ENCODE results near the gene IQCH. TPM values are rescaled to one million over a fixed set of nuclear protein-coding genes. Genes with fewer than 3 reads are reported as not detected.

The IQCH gene
- total and polyA plus RNA-seq, 2 experiments from 2014 or later: 1.7 to 4.6 TPM

GRCh38 chr15:67327312-67327711 lies 72.7 kb downstream of the IQCH start:
- no peaks in the 10 kb centered on the region for H3K36me3 ChIP-seq (ENCODE audit: insufficient read depth)
- Mint-ChIP-seq H3K9me3 (peaks cover 22% of the 10 kb centered on the region), H3K4me1 (peaks cover 7% of the 10 kb centered on the region; the same call in 2 of the 3 replicates), H3K27ac (no peak overlapping the region), H3K36me3 (ENCODE audit: low read depth) (peaks cover 15% of the 10 kb centered on the region), H3K4me3 (no peak overlapping the region), H3K27me3 (ENCODE audit: insufficient read depth, low read depth, poor library complexity) (peaks cover 2% of the 10 kb centered on the region)
- ATAC-seq (no peak), DNase-seq (ENCODE audit: low spot score) (no peak)
- peaks cover 10% of the 10 kb centered on the region; the same call in 1 of the 2 replicates for H3K4me1 ChIP-seq (ENCODE audit: insufficient read depth)
- no peaks in the 10 kb centered on the region for H3K9me2 ChIP-seq (ENCODE audit: insufficient read depth)
- H3K79me2 ChIP-seq (replicated peaks; ENCODE audit: insufficient read depth): no peaks in the 10 kb centered on the region
- no peak overlapping the region for H3K4me3 ChIP-seq
- no peak overlapping the region for H3K4me2 ChIP-seq
- TF ChIP-seq ZNF331 (CRISPR knock-in tag; IDR thresholded peaks at IDR 0.05; ENCODE audit: low read depth): no peak
- no peak for TF ChIP-seq EZH2phosphoT487 (IDR thresholded peaks at IDR 0.05; ENCODE audit: unreplicated experiment)
- TF ChIP-seq CTCF (conservative IDR thresholded peaks at IDR 0.05; ENCODE audit: low read depth in 2 of 2): no peak
- no peak for TF ChIP-seq EZH2 (IDR thresholded peaks at IDR 0.05; ENCODE audit: low read depth, unreplicated experiment)
- TF ChIP-seq ZNF462 (CRISPR knock-in tag; IDR thresholded peaks at IDR 0.05): no peak
- TF ChIP-seq STAT1 (IDR thresholded peaks at IDR 0.05; ENCODE audit: unreplicated experiment): no peak
- no peak for TF ChIP-seq REST (IDR thresholded peaks at IDR 0.05; ENCODE audit: unreplicated experiment)
- no peak for TF ChIP-seq NANOG (IDR thresholded peaks at IDR 0.05; ENCODE audit: borderline replicate concordance)
- no peak for TF ChIP-seq CREB1 (CRISPR knock-in tag; IDR thresholded peaks at IDR 0.05; ENCODE audit: low read depth)
- TF ChIP-seq JUNB (IDR thresholded peaks at IDR 0.05; ENCODE audit: unreplicated experiment): no peak
- no peak for TF ChIP-seq POLR2AphosphoS5 (IDR thresholded peaks at IDR 0.05; ENCODE audit: low read depth)
- TF ChIP-seq ETS1 (IDR thresholded peaks at IDR 0.05): no peak
- no peak for TF ChIP-seq ZNF114 (CRISPR knock-in tag; IDR thresholded peaks at IDR 0.05)
- H4K20me1 ChIP-seq (replicated peaks; ENCODE audit: insufficient read depth): no peaks in the 10 kb centered on the region
- no peak overlapping the region for H2AFZ ChIP-seq
- no peak overlapping the region for H3K27ac ChIP-seq (ENCODE audit: low read depth)
- no peaks in the 10 kb centered on the region for H3K27me3 ChIP-seq (ENCODE audit: insufficient read depth)
- no peaks in the 10 kb centered on the region for H3F3A ChIP-seq (replicated peaks; ENCODE audit: low read depth)
